OCI-LY3 (cell line): ENCODE results near the gene IRX4.

Experiments used
- H2AFZ ChIP-seq: fragments of 200-600, 300-600 bp; shearing (Covaris generic); 2 replicates; pipeline ENCODE4 v1.6.0; 2014; ENCODE audit warnings: antibody characterized with exemption, low read depth, low read length
- H3K27ac ChIP-seq: fragments of 200-600, 300-600 bp; sonication (generic); 2 replicates; pipeline ENCODE4 v1.5.1; 2014; ENCODE audit warnings: mild to moderate bottlenecking, low read length, moderate library complexity, mixed read lengths
- H3K27me3 ChIP-seq: fragments of 200-600, 300-600 bp; sonication (generic); 2 replicates; pipeline ENCODE4 v1.6.1; 2014; ENCODE audit warnings: low read depth, low read length, mixed read lengths
- H3K36me3 ChIP-seq: fragments of 200-600, 300-600 bp; sonication (generic); replicated peaks from 2 replicates; pipeline ENCODE3; 2014; ENCODE audit warnings: low read depth, low read length, mixed read lengths
- H3K4me1 ChIP-seq: fragments of 300-600, 200-600 bp; sonication (generic); 2 replicates; pipeline ENCODE4 v1.6.1; 2014; ENCODE audit warnings: low read length, mixed read lengths
- H3K4me2 ChIP-seq: fragments of 200-600, 300-600 bp; sonication (generic); 2 replicates; pipeline ENCODE4 v1.6.1; 2014; ENCODE audit warnings: low read length, mixed read lengths
- H3K4me3 ChIP-seq: fragments of 300-600, 200-600 bp; sonication (generic); 2 replicates; pipeline ENCODE4 v1.5.1; 2014; ENCODE audit warnings: antibody characterized with exemption, mild to moderate bottlenecking, low read length, moderate library complexity
- H3K79me2 ChIP-seq: fragments of 300-600, 200-600 bp; shearing (Covaris generic); 2 replicates; pipeline ENCODE4 v1.6.1; 2014; ENCODE audit warnings: mild to moderate bottlenecking, low read length, mixed read lengths
- H3K9ac ChIP-seq: fragments of 300-600, 200-600 bp; shearing (Covaris generic); 2 replicates; pipeline ENCODE4 v1.6.0; 2014; ENCODE audit warnings: mild to moderate bottlenecking, low read length, moderate library complexity
- H3K9me3 ChIP-seq: fragments of 200-600, 300-600 bp; shearing (Covaris generic); 2 replicates; pipeline ENCODE4 v1.6.1; 2014; ENCODE audit warnings: low read length, mixed read lengths; ENCODE audit not compliant: insufficient read depth
- H4K20me1 ChIP-seq: fragments of 200-600, 300-600 bp; sonication (generic); 2 replicates; pipeline ENCODE4 v1.6.1; 2016; ENCODE audit warnings: low read length, mixed read lengths; ENCODE audit not compliant: insufficient read depth
- CTCF ChIP-seq: fragments of 200-600, 300-600 bp; sonication (generic); IDR thresholded peaks from 2 replicates; pipeline ENCODE4 v1.5.1; 2014; ENCODE audit warnings: antibody characterized with exemption, low read length, low read depth
- EZH2phosphoT487 ChIP-seq: fragments of 200-600 bp; shearing (Covaris generic); IDR thresholded peaks from 2 replicates; pipeline ENCODE4 v1.6.1; 2018; ENCODE audit warnings: antibody characterized with exemption, mixed run types, low read depth

IRX4 gene

GRCh38 chr5:1842004-1842819, 40.5 kb downstream of the IRX4 start:
- Histone ChIP-seq H3K36me3 (no peaks in the 10 kb centered on the region), H2AFZ (no peak overlapping the region), H3K9ac (no peak overlapping the region), H3K27ac (no peak overlapping the region), H3K4me3 (no peak overlapping the region), H3K79me2 (no peaks in the 10 kb centered on the region), H3K4me2 (no peak overlapping the region), H3K27me3 (no peaks in the 10 kb centered on the region), H3K9me3 (no peaks in the 10 kb centered on the region), H3K4me1 (no peaks in the 10 kb centered on the region), H4K20me1 (no peaks in the 10 kb centered on the region)
- TF ChIP-seq CTCF (no peak), EZH2phosphoT487 (no peak)

GRCh38 chr5:1840741-1841521, 41.8 kb downstream of the IRX4 start:
- H3K36me3 ChIP-seq = no peaks in the 10 kb centered on the region
- no peaks in the 10 kb centered on the region for H3K79me2 ChIP-seq
- no peaks in the 10 kb centered on the region for H4K20me1 ChIP-seq
- no peaks in the 10 kb centered on the region for H3K9me3 ChIP-seq
- H3K9ac ChIP-seq = no peak overlapping the region
- no peaks in the 10 kb centered on the region for H3K27me3 ChIP-seq
- H3K4me3 ChIP-seq = no peak overlapping the region
- H3K4me2 ChIP-seq = no peak overlapping the region
- no peak overlapping the region for H3K27ac ChIP-seq
- TF ChIP-seq EZH2phosphoT487 (no peak), CTCF (no peak)
- no peaks in the 10 kb centered on the region for H3K4me1 ChIP-seq
- H2AFZ ChIP-seq = no peak overlapping the region

GRCh38 chr5:1840071-1840547, 42.6 kb downstream of the IRX4 start:
- Histone ChIP-seq H3K4me3 (no peak overlapping the region), H2AFZ (no peak overlapping the region), H3K9me3 (no peaks in the 10 kb centered on the region), H3K36me3 (no peaks in the 10 kb centered on the region), H3K9ac (no peak overlapping the region), H3K79me2 (no peaks in the 10 kb centered on the region), H3K4me1 (no peaks in the 10 kb centered on the region), H3K4me2 (no peak overlapping the region), H3K27me3 (no peaks in the 10 kb centered on the region), H3K27ac (no peak overlapping the region), H4K20me1 (no peaks in the 10 kb centered on the region)
- TF ChIP-seq EZH2phosphoT487 = no peak
- TF ChIP-seq CTCF = no peak

GRCh38 chr5:1838013-1838412, 44.7 kb downstream of the IRX4 start:
- H2AFZ ChIP-seq = no peak overlapping the region
- no peaks in the 10 kb centered on the region for H3K4me1 ChIP-seq
- H3K9ac ChIP-seq = no peak overlapping the region
- H3K36me3 ChIP-seq = no peaks in the 10 kb centered on the region
- no peak overlapping the region for H3K4me2 ChIP-seq
- no peaks in the 10 kb centered on the region for H3K79me2 ChIP-seq
- H3K4me3 ChIP-seq = no peak overlapping the region
- no peaks in the 10 kb centered on the region for H3K9me3 ChIP-seq
- TF ChIP-seq EZH2phosphoT487 = no peak
- no peak for TF ChIP-seq CTCF
- H4K20me1 ChIP-seq = no peaks in the 10 kb centered on the region
- no peaks in the 10 kb centered on the region for H3K27me3 ChIP-seq
- no peak overlapping the region for H3K27ac ChIP-seq
